SJCRH30 (cell line): ENCODE results near the gene KCNMA1. TPM values are rescaled to one million over a fixed set of nuclear protein-coding genes. Genes with fewer than 3 reads are reported as not detected.
"Not testable (repeated sequence)": the region's sequence is repeated elsewhere in the genome, so short reads cannot be mapped to it uniquely, and the experiment has no call there.

Experiments
- DNase-seq, 2 experiments: peaks; one replicate each; pipeline ENCODE4 v3.0.0-alpha.2; 2015 to 2020
- H3K27ac ChIP-seq: fragments of 250-450 bp; sonication (Bioruptor Pico); 2 replicates; pipeline ENCODE4 v1.5.1; 2020; ENCODE audit warnings: mild to moderate bottlenecking, moderate library complexity
- H3K27me3 ChIP-seq: fragments of 250-450 bp; sonication (Bioruptor Pico); 2 replicates; pipeline ENCODE4 v1.5.1; 2020; ENCODE audit warnings: mild to moderate bottlenecking, moderate library complexity
- H3K36me3 ChIP-seq: fragments of 250-450 bp; sonication (Bioruptor Pico); 2 replicates; pipeline ENCODE4 v1.5.1; 2020; ENCODE audit warnings: mild to moderate bottlenecking, moderate library complexity
- H3K4me1 ChIP-seq: fragments of 250-450 bp; sonication (Bioruptor Pico); 2 replicates; pipeline ENCODE4 v1.5.1; 2020; ENCODE audit warnings: mild to moderate bottlenecking, moderate library complexity
- H3K4me3 ChIP-seq: fragments of 250-450 bp; sonication (Bioruptor Pico); 2 replicates; pipeline ENCODE4 v1.5.1; 2020; ENCODE audit warnings: mild to moderate bottlenecking, moderate library complexity
- H3K9me3 ChIP-seq: fragments of 250-450 bp; sonication (Bioruptor Pico); replicated peaks from 2 replicates; pipeline ENCODE4 v1.5.1; 2020; ENCODE audit warnings: mild to moderate bottlenecking, moderate library complexity
- total RNA-seq: library from RNA; depleted of rRNA; stranded (reverse); fragments of >200 nt; shearing (Covaris generic); gene quantifications from 2 replicates; pipeline ENCODE4 v1.2.3, GENCODE V29; 2014

Gene KCNMA1
- total RNA-seq, 1 experiment from 2014 or later = 0.69 TPM

DNA sequence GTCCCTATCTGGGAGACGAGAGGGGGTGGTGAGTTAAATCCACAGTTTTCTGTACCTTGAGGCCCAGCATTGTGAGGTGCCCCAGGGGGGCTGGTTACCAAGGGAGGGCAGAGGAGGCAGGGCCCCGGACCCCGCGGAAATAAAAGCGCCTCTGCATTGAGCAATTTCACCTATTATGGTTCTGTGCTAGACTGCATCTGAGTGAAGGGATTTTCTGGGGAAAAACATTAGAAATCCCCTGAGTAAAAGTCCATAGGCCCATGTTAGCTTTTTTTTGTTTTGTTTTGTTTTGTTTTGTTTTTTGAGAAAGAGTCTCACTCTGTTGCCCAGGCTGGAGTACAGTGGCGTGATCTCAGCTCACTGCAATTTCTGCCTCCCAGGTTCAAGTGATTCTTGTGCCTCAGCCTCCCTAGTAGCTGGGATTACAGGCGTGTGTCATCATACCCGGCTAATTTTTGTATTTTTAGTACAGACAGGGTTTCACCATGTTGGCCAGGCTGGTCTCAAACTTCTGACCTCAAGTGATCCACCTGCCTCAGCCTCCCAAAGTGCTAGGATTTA lies 225.0 kb downstream of the KCNMA1 start:
- H3K4me1 ChIP-seq = peaks cover 39% of the 10 kb centered on the region
- H3K27me3 ChIP-seq, H3K27ac ChIP-seq, H3K4me3 ChIP-seq, H3K9me3 ChIP-seq, DNase-seq, H3K36me3 ChIP-seq: not testable (repeated sequence)

DNA sequence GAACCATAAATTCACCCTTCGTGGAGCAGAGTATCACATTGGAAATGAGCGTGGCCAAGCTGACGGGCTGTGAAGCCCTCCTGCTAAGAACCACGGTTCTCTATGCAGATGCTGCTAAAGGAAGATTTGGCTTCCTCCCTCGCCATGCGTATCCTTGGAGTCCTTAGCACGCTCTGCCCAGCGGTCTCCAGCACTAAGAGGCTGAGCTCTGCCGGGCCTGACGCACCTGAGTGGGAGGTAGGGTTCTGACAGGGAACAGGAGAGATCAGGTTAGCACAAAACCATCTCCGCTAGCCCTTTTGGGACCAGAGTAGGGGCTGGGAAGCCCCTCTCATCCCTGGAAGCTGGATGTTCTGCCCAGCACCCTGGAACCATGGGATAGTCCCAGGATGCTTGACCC lies 225.8 kb downstream of the KCNMA1 start:
- H3K27ac ChIP-seq = no peak overlapping the region
- DNase-seq = no peak
- no peaks in the 10 kb centered on the region for H3K36me3 ChIP-seq
- H3K4me1 ChIP-seq = peaks cover 41% of the 10 kb centered on the region
- no peaks in the 10 kb centered on the region; the same call in 1 of the 2 replicates for H3K27me3 ChIP-seq
- H3K9me3 ChIP-seq = no peaks in the 10 kb centered on the region
- H3K4me3 ChIP-seq = no peak overlapping the region

DNA sequence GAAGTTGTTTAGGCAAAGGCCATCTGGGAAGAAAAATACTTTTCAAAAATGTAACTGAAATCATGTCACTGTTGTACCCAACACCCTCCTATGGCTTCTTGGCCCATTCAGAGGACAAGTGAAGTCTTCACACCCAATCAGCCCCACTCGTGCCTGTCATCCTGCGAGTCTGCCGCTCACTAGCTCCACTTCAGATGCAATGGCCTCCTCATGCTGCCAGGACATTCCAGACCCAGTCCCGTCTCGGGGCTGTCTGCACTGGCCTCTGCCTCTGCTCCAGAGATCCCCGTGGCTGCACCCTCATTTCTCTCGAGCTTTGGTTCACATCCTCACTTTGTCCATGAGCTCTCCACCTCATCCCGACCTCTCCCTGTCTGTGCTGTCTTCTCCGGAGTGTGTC lies 227.1 kb downstream of the KCNMA1 start:
- Histone ChIP-seq H3K36me3 (no peaks in the 10 kb centered on the region), H3K4me1 (peaks cover 41% of the 10 kb centered on the region), H3K27me3 (no peaks in the 10 kb centered on the region; the same call in 1 of the 2 replicates), H3K4me3 (no peak overlapping the region), H3K9me3 (no peaks in the 10 kb centered on the region), H3K27ac (no peak overlapping the region)
- DNase-seq = no peak

DNA sequence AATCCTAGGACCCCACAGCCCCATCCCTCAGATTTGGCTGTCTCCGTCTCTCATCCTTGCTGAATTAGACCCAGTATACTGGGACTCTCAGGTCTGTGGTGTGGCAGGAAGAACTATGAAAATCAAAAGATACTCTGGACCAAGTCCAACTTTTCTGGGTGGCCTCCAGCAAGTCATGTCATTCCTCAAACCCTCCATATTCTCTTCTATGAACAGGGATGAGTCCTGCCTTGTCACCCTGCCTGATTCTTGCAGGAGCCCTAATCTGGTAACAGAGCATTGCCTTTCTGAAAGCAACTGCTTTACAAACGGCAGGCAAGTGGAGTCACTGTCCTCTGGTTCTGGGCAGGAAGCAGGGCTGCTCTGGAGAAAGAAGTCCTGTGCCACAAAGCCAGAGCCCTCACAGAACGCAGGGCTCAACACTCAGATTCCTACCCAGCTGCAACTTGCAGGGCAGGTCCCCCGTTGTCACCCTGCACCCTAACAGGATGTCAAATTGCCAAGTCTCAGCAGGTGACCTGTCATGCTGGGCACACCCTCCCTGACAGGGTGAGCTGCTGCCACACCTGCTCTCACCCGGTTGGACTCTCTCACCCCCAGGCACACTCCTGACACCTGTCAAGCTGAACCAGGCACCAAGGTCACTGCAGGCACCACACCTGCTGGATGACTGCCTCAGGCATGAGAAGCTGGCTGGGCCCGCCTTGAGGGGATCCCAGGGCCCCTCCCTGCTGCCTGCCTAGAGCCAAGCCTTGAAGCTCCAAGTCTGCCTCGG lies 227.7 kb downstream of the KCNMA1 start:
- Histone ChIP-seq H3K27me3 (no peaks in the 10 kb centered on the region; the same call in 1 of the 2 replicates), H3K27ac (no peak overlapping the region), H3K4me1 (peaks cover 43% of the 10 kb centered on the region), H3K9me3 (no peaks in the 10 kb centered on the region), H3K36me3 (no peaks in the 10 kb centered on the region), H3K4me3 (no peak overlapping the region)
- peak; percentile 19 to 47 for DNase-seq

DNA sequence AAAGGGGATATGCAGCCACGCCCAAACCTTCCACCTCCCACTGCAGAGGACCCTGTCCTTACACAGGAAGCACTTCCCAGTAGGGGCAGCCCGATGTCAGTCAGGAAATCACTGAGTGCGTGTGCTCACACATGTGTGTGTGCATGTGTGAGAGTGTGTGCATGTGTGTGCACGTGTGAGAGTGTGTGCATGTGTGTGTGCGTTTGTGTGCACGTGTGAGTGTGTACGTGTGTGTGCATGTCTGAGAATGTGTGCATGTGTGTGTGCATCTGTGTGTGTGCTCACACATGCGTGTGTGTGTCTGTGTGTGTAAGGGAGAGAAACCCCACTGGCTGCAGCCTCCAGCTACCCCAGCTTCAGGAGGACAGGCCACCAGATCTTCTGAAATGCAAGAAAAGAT lies 229.3 kb downstream of the KCNMA1 start:
- no peaks in the 10 kb centered on the region for H3K36me3 ChIP-seq
- H3K27me3 ChIP-seq = no peaks in the 10 kb centered on the region; the same call in 1 of the 2 replicates
- no peak overlapping the region for H3K4me3 ChIP-seq
- DNase-seq = no peak
- H3K9me3 ChIP-seq = no peaks in the 10 kb centered on the region
- peaks cover 50% of the 10 kb centered on the region for H3K4me1 ChIP-seq
- H3K27ac ChIP-seq = no peak overlapping the region

DNA sequence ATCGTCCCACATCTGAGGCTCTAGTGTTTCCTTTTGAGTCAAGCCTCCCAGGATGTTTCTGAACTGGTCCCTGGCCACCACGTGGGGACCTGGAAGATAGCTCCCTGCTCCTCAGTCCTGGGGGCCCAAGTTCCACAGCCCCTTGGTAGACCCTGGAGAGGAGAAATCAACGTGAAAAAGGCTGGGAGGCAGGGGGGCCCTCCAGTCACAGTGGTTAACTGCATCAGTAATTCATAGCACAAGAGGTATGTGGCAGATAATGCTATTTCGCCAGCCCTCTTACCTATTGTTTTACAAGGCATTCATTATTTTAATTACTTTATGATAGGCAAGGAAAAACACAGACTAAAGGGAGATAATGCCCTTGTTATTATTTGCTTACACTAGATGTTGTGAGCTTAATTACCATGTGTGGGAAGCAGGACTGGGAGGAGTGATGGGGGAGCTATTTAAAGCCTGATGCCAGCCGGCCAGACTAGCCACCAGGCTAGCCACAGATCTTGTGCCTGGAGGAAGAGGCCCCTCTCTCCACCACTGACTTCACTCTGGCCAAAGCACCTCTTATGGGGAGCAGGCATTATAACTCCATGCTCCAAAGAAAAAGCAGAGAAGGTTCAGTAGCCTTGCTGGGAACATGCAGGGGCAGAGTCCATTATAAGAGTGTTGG lies 230.7 kb downstream of the KCNMA1 start:
- no peak for DNase-seq
- Histone ChIP-seq H3K27me3 (no peaks in the 10 kb centered on the region; the same call in 1 of the 2 replicates), H3K27ac (no peak overlapping the region), H3K4me3 (no peak overlapping the region), H3K4me1 (peaks cover 50% of the 10 kb centered on the region), H3K36me3 (no peaks in the 10 kb centered on the region), H3K9me3 (no peaks in the 10 kb centered on the region)

DNA sequence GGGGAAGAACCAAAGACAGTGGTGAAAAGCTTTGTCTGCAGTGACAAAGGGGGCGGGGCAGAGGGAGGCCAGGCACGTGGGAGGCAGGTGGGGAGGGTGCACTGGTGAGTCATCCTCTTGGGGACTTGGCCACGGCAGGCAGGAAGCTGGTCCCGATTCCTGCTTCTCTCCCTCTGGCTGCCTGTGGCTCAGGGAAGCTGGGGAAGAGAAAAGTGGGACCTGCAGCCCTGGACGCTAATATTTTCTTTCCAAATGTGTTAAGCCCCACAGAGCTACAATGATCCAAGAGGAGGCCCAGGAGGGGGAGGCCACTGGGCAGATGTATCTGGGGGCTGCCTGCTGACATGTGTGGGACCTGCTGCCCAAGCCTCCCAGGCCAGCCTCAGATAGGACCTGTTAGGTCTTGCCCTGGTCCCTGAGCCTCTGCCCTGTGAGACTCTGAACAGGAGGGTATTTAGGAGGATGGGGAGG lies 231.8 kb downstream of the KCNMA1 start:
- no peaks in the 10 kb centered on the region for H3K9me3 ChIP-seq
- no peaks in the 10 kb centered on the region; the same call in 1 of the 2 replicates for H3K27me3 ChIP-seq
- peaks cover 47% of the 10 kb centered on the region for H3K4me1 ChIP-seq
- H3K27ac ChIP-seq = peak overlapping the region; percentile 8; the same call in 1 of the 2 replicates
- no peaks in the 10 kb centered on the region for H3K36me3 ChIP-seq
- no peak overlapping the region for H3K4me3 ChIP-seq
- DNase-seq = peak; percentile 88

DNA sequence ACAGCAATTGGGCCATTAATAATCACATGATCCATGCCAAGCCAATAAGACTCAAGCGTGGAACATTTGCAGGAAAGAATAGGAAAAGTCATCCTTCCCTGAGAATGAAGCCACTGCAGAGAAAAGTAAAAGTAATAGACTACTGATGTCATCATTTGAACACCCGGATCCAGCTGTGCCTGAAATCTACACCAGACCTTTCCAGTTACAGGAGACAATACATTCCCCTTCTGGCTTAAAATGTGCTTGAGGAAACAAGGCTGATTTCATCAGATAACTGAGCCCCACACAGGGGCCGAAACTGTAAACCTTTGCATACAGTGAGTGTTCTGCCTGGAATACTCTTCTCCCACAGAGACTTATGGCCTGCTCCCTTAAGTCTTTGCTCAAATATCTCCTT lies 232.8 kb downstream of the KCNMA1 start:
- no peaks in the 10 kb centered on the region for H3K36me3 ChIP-seq
- peak; percentile 19 to 57 for DNase-seq

DNA sequence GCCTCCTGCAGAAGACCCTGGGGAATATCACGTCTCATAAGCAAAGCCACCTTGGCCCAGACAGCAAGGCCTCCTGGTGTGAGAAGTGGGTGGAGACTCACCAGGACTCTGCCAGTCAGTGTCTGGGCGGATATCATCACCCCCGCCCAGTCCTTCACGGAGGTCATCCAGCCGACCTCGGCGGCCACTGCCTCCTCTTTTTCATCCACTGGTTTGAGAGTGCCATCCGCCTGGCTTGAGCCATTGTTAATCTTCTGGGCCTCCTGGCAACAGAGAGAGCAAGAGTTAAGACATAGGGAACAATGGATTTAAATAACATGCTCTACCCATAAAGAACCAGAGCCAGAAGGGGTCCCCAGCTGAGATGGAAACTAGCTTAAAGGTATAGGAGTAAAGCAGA lies 233.8 kb downstream of the KCNMA1 start:
- no peaks in the 10 kb centered on the region for H3K27me3 ChIP-seq
- H3K36me3 ChIP-seq = no peaks in the 10 kb centered on the region
- peaks cover 44% of the 10 kb centered on the region for H3K4me1 ChIP-seq
- DNase-seq = no peak
- no peaks in the 10 kb centered on the region for H3K9me3 ChIP-seq
- no peak overlapping the region for H3K4me3 ChIP-seq
- H3K27ac ChIP-seq = no peak overlapping the region

More for the DNA sequence above, 232.8 kb downstream of the KCNMA1 start:
- Histone ChIP-seq H3K27ac (peak overlapping the region; percentile 15), H3K4me1 (peaks cover 40% of the 10 kb centered on the region), H3K9me3 (no peaks in the 10 kb centered on the region), H3K27me3 (no peaks in the 10 kb centered on the region; the same call in 1 of the 2 replicates), H3K4me3 (no peak overlapping the region)

DNA sequence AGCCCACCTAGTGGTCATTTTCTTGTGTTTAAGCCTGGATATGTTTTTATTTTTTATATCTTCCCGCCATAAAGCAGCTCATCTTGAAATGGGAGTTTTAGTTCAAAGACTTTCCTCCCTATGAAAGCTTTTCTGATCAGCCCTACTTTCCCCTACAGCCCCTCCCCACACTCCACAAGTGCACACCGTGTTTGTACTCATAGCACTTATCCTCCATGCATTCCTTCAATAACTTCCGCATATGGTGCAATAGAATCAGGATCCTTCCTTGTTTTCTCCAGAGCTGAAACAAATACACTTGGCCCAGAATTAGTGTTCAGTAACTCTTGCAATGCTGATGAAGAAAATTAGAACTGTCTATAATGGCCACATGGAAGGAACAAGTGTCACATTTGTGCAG lies 235.9 kb downstream of the KCNMA1 start:
- no peaks in the 10 kb centered on the region for H3K36me3 ChIP-seq
- no peaks in the 10 kb centered on the region for H3K27me3 ChIP-seq
- no peak overlapping the region for H3K4me3 ChIP-seq
- no peak overlapping the region for H3K27ac ChIP-seq
- peaks cover 44% of the 10 kb centered on the region for H3K4me1 ChIP-seq
- no peak for DNase-seq
- no peaks in the 10 kb centered on the region for H3K9me3 ChIP-seq

DNA sequence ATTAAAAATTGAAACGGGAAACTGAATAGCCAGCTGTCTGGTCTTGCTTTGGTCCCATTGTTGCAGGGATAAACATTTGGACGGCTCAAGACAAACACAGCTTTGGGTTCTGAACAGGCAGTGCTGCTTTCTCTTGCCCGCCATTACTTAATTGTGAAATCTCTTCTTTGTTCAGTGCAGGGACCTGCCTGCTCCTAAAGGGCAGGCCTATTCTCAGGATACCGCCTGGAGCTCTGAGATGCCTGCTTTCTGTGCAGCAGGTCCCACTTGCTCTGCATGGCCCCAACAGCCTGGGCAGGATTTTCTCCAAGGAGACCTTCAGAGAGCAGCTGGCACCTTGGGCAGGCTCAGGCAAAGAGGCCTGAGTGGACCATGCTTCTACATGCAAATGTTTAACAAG lies 237.6 kb downstream of the KCNMA1 start:
- Histone ChIP-seq H3K9me3 (no peaks in the 10 kb centered on the region), H3K4me3 (no peak overlapping the region), H3K4me1 (peaks cover 27% of the 10 kb centered on the region), H3K27ac (no peak overlapping the region), H3K27me3 (no peaks in the 10 kb centered on the region), H3K36me3 (no peaks in the 10 kb centered on the region)
- DNase-seq = no peak

DNA sequence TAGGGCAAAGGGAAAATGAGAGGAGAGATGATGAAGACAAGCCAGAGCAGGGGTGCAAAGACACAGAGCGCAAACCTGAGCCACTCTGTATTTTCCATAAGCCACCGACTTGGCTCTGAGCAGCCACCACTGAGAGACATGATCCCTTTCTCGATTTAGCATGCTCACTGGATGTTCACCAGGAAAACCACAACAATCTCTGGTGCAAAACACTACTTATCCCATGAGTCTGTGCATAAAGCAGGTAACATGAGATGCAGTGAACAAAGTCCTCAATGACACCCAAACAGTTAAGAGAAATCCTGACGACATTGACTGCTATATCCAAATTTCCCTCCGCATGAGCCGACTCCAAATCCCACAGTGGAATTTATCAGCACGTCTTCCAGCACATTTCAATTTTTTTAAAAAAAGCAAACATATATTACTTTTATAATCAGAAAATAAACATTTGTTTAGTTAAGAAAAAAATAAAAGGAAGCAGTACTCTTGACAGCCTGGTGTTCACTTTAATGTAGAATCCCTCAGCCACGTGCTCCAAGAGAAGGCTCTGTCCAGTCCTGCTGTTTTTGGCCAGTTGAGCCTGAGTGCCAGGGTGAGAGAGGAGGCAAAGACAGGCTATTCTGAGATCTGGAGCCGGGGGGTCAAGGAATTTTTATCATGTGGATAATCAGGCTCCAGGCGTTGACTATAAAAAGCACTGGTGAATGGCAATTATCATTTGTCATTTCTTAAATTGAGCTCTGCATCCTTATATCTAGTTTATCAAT lies 238.4 kb downstream of the KCNMA1 start:
- Histone ChIP-seq H3K36me3 (no peaks in the 10 kb centered on the region), H3K9me3 (no peaks in the 10 kb centered on the region), H3K27me3 (no peaks in the 10 kb centered on the region), H3K4me3 (no peak overlapping the region), H3K27ac (no peak overlapping the region), H3K4me1 (peaks cover 25% of the 10 kb centered on the region)
- peak in 1 of 2 experiments; percentile 46 for DNase-seq

DNA sequence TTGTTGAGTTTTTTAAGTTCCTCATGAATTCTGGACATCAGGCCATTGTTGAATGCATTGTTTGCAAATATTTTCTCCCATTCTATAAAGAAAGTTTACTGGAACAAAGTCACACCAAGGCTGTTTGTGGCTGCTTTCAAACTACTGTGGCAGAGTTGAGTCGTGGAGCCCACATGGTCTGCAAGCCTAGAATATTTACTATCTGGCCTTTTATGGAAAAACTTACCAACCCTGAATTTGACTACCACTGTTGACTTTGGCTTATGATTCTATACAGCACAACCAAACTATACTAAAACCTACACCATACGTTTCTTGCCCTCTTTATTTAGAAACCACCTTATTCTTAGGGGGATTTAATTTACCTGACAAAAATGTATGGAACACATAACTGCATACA lies 239.1 kb downstream of the KCNMA1 start:
- no peak for DNase-seq
- Histone ChIP-seq H3K27ac (no peak overlapping the region), H3K4me3 (no peak overlapping the region)

DNA sequence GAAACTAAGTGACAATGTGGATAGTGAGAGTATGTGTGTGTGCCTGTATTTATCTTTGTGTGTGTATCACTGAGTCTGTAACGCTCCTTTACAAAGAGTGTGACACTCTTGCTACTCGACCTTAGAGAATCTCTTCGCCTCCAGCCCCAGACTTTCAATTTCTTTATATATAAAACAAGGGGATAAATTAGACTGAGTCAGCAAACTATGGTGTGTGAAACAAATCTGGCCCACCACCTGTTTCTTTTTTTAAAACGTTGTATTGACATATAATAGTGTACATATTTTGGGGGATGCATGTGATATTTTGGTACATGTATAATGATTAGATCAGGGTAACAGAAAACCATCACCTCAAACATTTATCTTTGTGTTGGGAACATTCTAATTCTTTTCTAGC lies 240.5 kb downstream of the KCNMA1 start:
- no peaks in the 10 kb centered on the region for H3K9me3 ChIP-seq
- DNase-seq = no peak
- no peaks in the 10 kb centered on the region for H3K27me3 ChIP-seq
- no peaks in the 10 kb centered on the region for H3K36me3 ChIP-seq
- peaks cover 45% of the 10 kb centered on the region for H3K4me1 ChIP-seq
- H3K4me3 ChIP-seq = no peak overlapping the region
- no peak overlapping the region for H3K27ac ChIP-seq

More for the DNA sequence above, 239.1 kb downstream of the KCNMA1 start:
- H3K27me3 ChIP-seq = no peaks in the 10 kb centered on the region
- H3K36me3 ChIP-seq = no peaks in the 10 kb centered on the region
- H3K4me1 ChIP-seq = peaks cover 31% of the 10 kb centered on the region
- no peaks in the 10 kb centered on the region for H3K9me3 ChIP-seq
